Upper lobe of right lung (tissue), 1 donor: Measurements from ENCODE around the gene TSGA10IP. TPM values are rescaled to one million over a fixed set of nuclear protein-coding genes. Genes with fewer than 3 reads are reported as not detected.

Source experiments
- ATAC-seq: fragments of 200-7000 bp; cut with Tn5 transposase; one replicate; pipeline ENCODE4 v1.9.1; 2020; ENCODE audit warnings: mild to moderate bottlenecking, moderate library complexity
- DNase-seq: peaks from one replicate; pipeline ENCODE4 v3.0.0-alpha.2; 2020
- H3K27ac ChIP-seq: fragments of 200-600 bp; one replicate; pipeline ENCODE4 v1.8.0; 2022
- H3K27me3 ChIP-seq: fragments of 200-600 bp; one replicate; pipeline ENCODE4 v1.8.0; 2022; ENCODE audit warnings: mild to moderate bottlenecking
- H3K36me3 ChIP-seq: fragments of 200-600 bp; one replicate; pipeline ENCODE4 v1.8.0; 2022
- H3K4me1 ChIP-seq: fragments of 200-600 bp; one replicate; pipeline ENCODE4 v1.8.0; 2022
- H3K4me3 ChIP-seq: fragments of 200-600 bp; one replicate; pipeline ENCODE4 v1.8.0; 2022; ENCODE audit warnings: mild to moderate bottlenecking
- H3K9me3 ChIP-seq: fragments of 200-600 bp; one replicate; pipeline ENCODE4 v1.8.0; 2022
- intact Hi-C: fragments of 100-400 bp; cut with DNase I; formaldehyde crosslinking; loops from one replicate; pipeline ENCODE4 v1.11.0; 2022
- long read RNA-seq: library from polyadenylated mRNA; unstranded; transcript quantifications from one replicate; pipeline ENCODE4 v2.0.0, GENCODE V29; 2021
- total RNA-seq: library from RNA; stranded (reverse); fragmentation: NEBNext Ultra II Directional; extraction: Animal tissue kit (Norgen Biotek cat#: 25700); gene quantifications from one replicate; pipeline ENCODE4 v1.2.1, GENCODE V29; 2021
- TF ChIP-seq, protein P1 (sequence below): fragments of 200-600 bp; IDR thresholded peaks from one replicate; pipeline ENCODE4 v1.8.0; 2022; ENCODE audit warnings: antibody characterized with exemption
- donor health status: DM: no; HTN: yes; CAD: no; lungs with severe emphysema.

TSGA10IP gene
- not detected for total RNA-seq
- long read RNA-seq, result 0 reads

DNA sequence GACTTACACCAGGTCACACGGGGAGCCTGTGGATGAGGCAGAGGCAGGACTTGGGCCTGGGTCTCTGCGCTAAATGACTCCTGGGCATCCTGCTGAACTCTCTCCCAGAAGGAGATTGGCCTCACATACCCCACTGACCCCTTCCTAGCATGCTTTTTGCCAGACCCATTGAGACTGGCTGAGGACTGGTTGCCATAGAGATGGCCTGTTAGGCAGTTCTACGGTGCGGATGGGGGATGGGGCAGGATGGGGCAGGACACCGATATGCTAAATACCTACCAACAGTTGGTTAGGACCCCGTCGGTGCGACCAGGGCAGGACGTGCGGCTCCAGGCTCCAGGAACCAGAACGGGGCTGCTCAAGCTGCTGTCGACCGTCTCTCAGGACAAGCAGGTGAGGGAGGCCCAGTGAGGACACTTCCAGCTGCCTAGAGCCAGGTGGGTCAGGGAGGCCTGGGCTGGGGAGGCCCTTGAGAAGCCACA is at the start of gene TSGA10IP:
Gene TSGA10IP, plus strand, starts transcription at position 51 of the 482 bp plus-strand sequence. Its CDS starts 196 bp downstream, at position 247.
- no peaks in the 10 kb centered on the region for H3K36me3 ChIP-seq
- intact Hi-C loops, result no loop called here
- no peak within 1 kb of the TSS for H3K27ac ChIP-seq
- ATAC-seq (no peak), DNase-seq (no peak)
- no peaks in the 10 kb centered on the region for H3K9me3 ChIP-seq
- no peaks in the 10 kb centered on the region for H3K27me3 ChIP-seq
- TF ChIP-seq, protein P1, sequence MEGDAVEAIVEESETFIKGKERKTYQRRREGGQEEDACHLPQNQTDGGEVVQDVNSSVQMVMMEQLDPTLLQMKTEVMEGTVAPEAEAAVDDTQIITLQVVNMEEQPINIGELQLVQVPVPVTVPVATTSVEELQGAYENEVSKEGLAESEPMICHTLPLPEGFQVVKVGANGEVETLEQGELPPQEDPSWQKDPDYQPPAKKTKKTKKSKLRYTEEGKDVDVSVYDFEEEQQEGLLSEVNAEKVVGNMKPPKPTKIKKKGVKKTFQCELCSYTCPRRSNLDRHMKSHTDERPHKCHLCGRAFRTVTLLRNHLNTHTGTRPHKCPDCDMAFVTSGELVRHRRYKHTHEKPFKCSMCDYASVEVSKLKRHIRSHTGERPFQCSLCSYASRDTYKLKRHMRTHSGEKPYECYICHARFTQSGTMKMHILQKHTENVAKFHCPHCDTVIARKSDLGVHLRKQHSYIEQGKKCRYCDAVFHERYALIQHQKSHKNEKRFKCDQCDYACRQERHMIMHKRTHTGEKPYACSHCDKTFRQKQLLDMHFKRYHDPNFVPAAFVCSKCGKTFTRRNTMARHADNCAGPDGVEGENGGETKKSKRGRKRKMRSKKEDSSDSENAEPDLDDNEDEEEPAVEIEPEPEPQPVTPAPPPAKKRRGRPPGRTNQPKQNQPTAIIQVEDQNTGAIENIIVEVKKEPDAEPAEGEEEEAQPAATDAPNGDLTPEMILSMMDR, result no peak
- H3K4me1 ChIP-seq, result no peaks in the 10 kb centered on the region
- no peak within 1 kb of the TSS for H3K4me3 ChIP-seq

DNA sequence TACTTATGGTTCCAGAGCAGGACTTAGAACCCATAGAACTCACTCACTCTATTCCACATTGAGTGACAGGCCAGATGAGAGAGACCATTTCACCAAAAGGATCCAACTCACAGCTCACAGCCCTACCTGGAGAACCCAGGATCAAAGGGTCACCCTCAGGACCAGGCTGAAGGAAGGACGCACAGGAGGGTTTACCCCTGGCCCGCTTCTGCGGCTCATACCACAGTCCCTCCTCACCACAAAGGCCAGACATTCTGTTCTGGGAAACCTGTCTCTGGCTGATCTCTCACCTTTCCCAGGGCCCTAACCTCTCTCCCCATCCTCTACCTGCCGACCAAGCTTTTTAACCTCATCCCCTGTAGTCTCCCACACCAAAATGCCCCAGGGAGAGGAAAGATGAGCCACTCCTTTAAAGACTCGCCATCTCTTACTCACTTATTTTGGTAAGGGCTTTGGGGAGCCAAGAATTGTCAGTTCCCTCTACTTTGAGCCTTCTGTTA is 49.7 kb upstream of the TSGA10IP start:
- TF ChIP-seq, protein P1, result no peak
- Histone ChIP-seq H3K27ac (no peak overlapping the region), H3K27me3 (no peaks in the 10 kb centered on the region), H3K4me3 (no peak overlapping the region), H3K9me3 (no peaks in the 10 kb centered on the region), H3K36me3 (no peaks in the 10 kb centered on the region), H3K4me1 (peaks cover 44% of the 10 kb centered on the region)
- intact Hi-C loops, result no loop called here
- no peak for DNase-seq
- ATAC-seq, result no peak

DNA sequence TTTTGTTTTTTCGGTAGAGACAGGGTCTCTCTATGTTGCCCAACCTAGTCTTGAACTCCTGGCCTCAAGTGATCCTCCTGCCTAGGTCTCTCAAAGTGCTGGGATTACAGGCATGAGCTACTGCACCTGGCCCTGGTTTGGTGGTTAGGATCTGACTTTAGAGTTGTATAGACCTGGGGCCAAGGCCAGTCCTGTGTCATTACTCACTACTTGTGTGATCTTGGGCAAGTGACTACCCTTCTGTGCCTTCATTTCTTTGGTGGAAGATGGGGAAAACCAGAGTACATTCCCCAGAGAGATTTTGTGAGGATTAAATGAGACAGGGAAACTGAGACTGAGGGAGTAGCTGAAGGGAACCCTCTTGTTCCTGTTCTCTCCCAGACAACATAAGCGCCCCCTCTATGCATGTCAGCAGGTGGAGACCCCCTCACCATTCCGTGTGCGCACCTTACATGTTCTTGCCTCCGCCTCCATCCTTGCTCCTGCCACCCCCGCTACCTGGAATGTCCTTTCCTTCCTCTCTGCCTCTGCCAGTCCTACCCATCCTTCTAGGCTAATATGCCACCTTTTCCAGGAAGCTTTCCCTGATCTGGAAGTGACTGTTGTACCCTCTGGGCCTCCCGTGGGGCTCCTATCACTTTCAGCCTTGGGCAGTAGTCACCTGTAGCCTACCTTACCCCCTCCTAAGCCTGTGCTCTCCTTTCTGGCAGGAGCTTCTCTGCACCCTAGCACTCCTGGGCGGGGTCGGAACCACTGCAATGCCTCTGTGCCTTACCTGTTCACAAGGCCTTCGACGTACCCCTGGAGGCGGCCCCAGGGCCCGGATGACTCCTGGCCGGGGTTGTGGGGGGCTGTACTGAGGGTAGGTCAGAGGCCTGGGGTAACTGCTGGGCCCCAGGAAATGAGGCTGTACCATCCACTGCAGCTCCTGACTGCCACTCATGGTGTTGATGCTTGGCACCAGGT is 49.0 kb upstream of the TSGA10IP start:
- no peak for DNase-seq
- intact Hi-C loops, result no loop called here
- Histone ChIP-seq H3K27ac (no peak overlapping the region), H3K36me3 (no peaks in the 10 kb centered on the region), H3K27me3 (no peaks in the 10 kb centered on the region), H3K4me3 (no peak overlapping the region), H3K9me3 (no peaks in the 10 kb centered on the region), H3K4me1 (peaks cover 42% of the 10 kb centered on the region)
- TF ChIP-seq, protein P1, result no peak
- ATAC-seq, result no peak

DNA sequence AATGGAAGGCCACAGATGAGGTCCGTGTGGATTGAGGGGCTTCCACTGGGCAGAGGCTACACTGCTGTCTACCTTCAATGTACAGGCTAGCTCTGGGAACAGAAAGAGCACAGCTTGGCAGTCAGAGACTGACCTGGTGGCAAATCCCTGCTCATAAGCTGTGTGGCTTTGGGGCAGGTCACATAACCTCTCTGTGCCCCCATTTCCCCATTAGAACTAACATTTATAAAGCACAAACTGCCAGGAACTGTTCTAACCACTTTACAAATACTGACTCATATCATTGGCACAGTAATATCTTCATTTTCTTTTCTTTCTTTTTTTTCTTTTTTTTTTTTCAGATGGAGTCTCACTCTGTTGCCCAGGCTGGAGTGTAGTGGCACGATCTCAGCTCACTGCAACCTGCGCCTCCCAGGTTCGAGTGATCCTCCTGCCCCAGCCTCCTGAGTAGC is 48.2 kb upstream of the TSGA10IP start:
- DNase-seq (no peak), ATAC-seq (no peak)
- Histone ChIP-seq H3K9me3 (no peaks in the 10 kb centered on the region), H3K36me3 (no peaks in the 10 kb centered on the region), H3K27ac (no peak overlapping the region), H3K4me1 (peaks cover 35% of the 10 kb centered on the region), H3K4me3 (no peak overlapping the region), H3K27me3 (no peaks in the 10 kb centered on the region)
- intact Hi-C loops, result no loop called here
- TF ChIP-seq, protein P1, result no peak

DNA sequence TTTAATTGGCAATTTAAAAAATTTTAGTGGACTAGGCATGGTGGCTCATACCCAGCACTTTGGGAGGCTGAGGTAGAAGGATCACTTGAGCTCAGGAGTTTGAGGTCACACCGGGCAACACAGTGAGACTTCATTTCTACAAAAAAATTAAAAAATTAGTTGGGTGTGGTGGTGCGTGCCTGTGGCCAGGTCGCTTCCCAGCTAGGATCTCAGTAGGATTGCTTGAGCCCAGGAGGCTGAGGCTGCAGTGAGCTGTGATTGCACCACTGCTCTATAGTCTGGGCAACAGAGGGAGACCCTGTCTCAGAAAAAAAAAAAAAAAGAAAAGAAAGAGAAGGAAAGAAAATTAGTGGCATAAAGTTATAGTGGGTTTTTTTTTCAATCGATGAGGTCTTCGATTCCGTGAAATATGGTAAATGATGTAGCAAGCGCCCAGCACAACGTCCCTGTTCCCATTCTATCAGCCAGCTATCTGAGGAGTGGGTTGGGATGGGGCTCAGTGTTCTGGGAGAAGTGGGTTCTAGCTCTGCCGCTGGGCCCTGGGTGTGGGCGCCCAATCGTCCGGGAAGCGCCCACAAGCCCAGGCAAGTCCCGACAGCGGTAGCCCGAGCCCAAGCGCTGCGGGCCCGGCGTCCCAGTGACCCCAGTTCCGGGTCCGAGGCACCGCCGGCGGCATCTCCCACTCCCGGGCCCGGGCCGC is 46.5 kb upstream of the TSGA10IP start:
- intact Hi-C loops, result no loop called here
- Histone ChIP-seq H3K27me3 (no peaks in the 10 kb centered on the region), H3K27ac (peak overlapping the region; percentile 55), H3K4me3 (peak overlapping the region; percentile 65), H3K9me3 (no peaks in the 10 kb centered on the region), H3K36me3 (no peaks in the 10 kb centered on the region), H3K4me1 (peaks cover 18% of the 10 kb centered on the region)
- TF ChIP-seq, protein P1, result no peak
- DNase-seq, result no peak
- ATAC-seq, result no peak
